GM19467 (cell line): ENCODE measurements around the gene COX5B.
A peak's percentile ranks its signal among the peaks of the same experiment; 100 is the strongest.

Experiments used
- ATAC-seq: cut with Tn5 transposase; IDR thresholded peaks from one replicate; pipeline ENCODE4 v1.9.1; 2021; ENCODE audit warnings: mild to moderate bottlenecking, moderate library complexity; ENCODE audit not compliant: unreplicated experiment

The COX5B gene

GRCh38 chr2:97653874-97654273 lies 8.0 kb downstream of the COX5B start:
- no peak for ATAC-seq

DNA sequence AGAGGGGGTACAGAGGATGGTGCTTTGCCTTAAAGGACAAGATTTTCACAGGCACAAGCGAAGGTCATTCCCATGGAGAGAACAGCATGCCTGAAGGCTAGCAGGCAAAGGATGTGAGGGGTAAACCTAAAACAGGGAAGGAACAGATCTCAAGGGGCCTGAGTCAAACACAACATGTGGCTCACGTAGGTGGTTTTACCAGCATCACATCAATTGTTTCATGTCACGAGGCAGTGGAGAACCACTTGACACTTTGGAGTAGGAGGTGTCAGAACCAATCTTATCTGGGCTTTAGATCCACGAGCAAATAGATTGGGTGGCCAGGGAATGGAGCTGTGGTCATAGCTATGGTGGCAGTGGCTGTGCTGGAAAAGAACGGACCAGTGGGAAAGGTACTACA lies 8.4 kb downstream of the COX5B start:
- no peak for ATAC-seq

DNA sequence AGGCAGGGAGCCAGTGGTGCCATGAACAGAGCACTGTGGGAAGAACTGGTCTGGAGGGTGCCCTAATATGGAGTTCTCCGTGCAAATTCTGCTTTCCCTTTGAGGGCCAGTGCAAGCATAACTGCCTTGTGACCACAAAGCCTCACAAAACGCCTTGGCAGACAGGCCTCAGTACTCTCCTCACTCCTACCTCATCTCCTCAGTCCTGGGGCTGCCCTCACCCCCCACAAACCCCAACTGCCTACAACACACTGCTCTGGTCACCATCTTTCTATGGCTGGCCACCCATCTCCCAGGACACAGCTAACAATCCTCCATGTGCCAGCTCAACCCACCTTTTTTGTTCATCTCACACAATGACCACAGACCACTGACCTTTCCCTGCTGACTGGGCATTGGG lies 8.9 kb downstream of the COX5B start:
- no peak for ATAC-seq

- no peak for ATAC-seq
Observed at GRCh38 chr2:97656129-97656755, 10.4 kb downstream of the COX5B start.

- ATAC-seq: no peak
Observed at GRCh38 chr2:97656905-97657587, 11.2 kb downstream of the COX5B start.

DNA sequence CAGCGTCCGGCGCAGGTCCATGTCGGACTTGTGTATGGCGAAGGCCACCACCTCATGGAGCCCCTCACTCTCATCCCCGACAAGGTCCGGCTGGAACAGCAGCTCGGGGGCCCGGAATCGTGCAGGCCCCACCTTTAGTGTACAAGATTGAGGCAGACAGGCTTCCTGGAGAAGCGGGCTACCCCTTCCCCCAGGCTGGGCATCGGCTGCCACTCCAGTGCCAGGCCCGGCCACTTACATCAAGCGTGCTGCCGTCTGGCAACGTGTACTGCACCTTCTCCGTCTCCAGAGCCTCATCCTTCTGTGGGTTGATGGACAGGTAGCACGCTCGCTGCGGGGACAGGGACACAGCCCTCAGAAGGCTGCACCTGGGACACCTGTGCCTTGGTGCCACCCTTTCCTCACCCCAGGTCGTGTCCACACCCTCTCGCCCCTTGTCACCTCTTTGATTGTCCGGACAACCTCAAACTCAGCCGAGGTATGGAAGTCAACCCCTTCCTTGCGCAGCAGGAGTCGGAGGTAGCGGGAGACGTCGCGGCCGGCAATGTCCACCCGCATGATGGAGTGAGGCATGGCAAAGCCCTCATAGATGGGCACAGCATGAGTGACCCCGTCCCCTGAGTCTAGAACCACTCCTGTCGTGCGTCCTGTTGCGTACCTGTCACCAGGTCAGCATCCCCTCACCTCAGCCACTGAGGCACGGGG lies 12.3 kb downstream of the COX5B start:
- ATAC-seq: no peak

DNA sequence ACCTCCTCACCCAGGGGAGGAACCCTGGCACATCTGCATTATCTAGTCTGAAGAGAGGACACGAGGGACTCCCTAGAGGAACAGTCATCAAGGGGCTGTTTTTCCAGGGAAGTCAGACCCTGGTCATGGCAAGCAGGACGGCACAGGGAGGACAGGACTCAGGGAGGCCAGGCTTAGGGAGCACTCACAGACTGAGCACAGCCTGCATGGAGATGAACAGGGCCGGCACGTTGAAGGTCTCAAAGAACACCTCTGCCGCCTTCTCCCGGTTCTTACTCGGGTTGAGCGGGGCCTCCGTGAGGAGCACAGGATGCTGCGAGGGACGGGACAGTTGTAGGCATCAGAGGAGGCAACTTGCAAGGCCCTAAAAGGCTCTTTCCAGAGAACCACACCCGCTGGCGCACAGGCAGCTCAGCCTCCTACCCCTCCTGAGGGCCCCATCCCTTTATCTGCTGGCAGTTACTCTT lies 12.9 kb downstream of the COX5B start:
- ATAC-seq: no peak

DNA sequence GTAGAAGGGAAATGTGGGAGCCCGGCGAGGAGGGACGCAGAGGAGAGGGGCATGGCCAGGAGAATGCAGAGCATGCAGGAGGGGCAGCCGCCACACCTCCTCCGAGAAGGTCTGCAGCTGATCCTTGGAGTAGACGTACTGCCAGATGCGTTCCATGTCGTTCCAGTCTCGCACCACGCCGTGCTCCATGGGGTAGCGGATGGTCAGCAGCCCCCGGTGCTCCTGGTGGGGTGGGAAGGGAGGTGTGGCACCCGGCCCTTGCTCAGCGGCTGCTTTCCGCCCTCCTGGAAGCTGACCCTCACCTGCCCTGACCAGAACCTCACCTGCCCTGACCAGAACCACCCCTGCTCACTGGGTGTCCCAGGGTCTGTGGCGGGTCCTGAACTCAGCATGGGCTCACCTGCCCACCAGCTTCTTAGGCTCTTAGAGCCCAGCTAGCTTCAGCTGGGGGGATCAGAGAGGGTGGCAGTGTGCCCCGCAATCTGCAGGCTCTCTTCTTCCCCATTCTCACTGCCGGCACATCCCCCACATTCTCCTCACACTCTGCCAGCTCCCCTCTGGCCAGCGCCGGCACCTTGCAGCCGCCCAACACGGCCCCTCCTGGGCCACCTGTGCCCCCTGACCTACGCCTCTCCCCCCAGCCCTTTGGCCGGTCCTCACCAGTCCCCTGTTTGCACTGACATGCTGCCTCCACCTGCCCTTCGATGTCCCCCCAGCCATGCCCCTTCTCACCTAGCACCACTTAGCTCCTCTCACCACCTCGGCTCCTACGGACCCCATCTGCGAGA lies 13.6 kb downstream of the COX5B start:
- no peak for ATAC-seq

DNA sequence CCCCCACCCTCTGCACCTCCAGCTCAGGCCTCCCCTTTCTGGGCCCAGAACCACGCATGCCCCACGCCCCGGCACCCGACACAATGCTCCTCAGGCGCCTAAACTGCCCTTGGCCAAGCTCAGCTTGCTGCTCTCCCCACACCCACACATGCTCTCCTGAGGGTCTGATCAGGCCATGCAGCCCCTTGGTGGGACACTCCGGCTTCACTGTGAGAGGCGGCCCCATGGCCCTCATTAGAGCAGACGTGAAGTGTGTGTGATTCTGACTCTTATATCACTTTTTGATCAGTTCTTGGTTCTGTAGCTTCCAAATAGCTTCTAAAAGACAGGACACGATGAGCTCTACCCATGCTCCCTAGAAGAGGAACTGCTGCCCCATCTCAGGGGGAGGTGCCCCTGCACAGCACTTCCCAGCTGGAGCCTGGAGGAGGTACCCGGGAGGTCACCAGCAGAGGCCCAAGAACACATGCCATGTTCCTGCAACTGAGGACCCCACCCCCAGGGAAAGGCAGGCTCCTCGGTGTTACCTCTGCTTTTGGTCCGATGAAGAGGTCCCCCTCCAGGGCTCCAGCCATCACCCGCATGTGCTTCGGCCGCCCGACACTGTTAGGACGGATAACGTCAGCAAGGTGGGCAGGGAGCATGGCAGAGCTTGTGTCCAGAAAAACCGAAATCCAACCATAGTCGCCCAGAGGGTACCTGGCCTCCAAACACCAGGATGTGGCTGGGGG lies 14.3 kb downstream of the COX5B start:
- no peak for ATAC-seq

GRCh38 chr2:97660775-97661389 lies 15.0 kb downstream of the COX5B start:
- ATAC-seq: no peak

DNA sequence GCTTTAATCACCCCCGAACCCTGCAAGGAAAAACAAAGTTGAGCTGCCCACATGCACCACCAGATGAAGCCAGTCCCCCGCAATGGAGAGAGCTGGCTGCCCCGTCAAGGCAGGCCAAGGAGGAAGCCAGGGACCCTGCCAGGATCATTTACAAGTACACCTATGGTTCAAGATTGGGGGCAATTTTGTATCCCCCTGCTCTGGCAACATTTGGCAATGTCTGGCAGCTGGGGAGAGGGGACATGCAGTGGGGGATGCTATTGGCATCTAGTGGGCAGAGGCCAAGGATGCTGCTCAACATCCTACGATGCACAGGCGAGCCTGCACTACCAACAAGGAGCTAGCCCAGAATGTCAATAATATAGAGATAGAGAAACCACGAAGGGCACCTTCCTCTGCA lies 16.1 kb downstream of the COX5B start:
- no peak for ATAC-seq

- no peak for ATAC-seq
Observed at GRCh38 chr2:97662386-97662894, 16.6 kb downstream of the COX5B start.

GRCh38 chr2:97662895-97663625 lies 17.2 kb downstream of the COX5B start:
- peak; percentile 42 for ATAC-seq

DNA sequence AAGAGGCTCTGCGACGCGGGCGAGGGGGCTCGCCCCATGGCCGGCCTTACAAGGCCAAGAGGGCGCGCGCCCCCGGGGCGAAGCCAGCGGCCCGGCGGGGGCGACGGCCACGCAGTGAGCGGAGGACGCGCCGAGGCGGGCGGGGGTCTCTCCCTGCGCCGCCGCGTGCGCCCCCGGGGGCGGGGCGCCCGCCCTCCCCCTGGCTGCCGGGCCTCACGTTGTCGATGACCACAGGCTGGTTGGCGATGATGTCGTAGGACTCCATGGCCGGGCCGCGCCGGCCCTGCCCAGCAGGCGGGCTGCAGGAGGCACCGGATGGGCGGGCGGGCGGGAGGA lies 17.7 kb downstream of the COX5B start:
- no peak for ATAC-seq

- peak; percentile 84 for ATAC-seq
Observed at GRCh38 chr2:97663962-97664635, 18.2 kb downstream of the COX5B start, which contains the start of gene ACTR1B. TSS of gene ACTR1B (minus strand) at chr2:97664044. CDS start at chr2:97663890, 154 bp downstream.

DNA sequence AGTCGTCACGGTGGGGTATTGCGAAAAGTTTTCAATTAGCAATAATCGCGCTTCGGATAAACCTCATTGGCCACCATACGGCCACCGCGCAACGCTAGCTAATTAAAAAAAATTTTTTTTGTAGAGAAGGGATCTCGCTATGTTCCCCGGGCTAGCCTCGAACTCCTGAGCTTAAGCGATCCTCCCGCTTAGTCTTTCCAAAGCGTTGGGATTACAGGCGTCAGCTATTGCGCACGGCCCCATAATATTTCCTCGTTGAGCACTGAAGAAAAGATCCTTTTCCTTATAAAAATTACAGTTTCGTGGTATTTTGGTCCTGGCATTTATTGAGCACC lies 18.7 kb downstream of the COX5B start:
- ATAC-seq: no peak

DNA sequence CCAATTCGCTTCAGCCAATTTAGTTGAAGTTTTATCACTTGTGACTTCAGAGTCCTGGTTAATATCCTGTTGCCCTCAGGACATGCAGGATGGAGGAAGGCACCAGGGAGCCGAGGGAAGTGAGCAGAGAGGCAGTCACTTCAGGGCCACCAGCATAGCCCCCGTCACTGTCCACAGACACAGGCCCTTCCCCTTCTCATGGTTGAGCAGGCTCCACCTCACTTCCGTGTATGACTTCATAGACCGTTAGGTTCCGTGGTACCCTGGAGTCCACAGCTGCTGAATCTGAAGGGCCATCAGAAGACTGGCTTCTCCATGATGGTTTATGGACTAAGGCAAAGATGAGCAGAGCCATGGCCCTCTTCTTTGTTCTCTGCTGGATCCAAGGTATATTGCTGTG lies 23.6 kb downstream of the COX5B start, which contains the start of gene C2orf92:
Gene C2orf92, plus strand, starts transcription at position 266 of the 400 bp plus-strand sequence. Its CDS starts 76 bp downstream, at position 342.
- ATAC-seq: no peak

GRCh38 chr2:97670471-97670870 lies 24.6 kb downstream of the COX5B start:
- no peak for ATAC-seq

- ATAC-seq: no peak
Observed at GRCh38 chr2:97671526-97671925, 25.7 kb downstream of the COX5B start.
